HG02623 (cell line): Measurements from ENCODE around the gene RBM42.
"Not testable (repeated sequence)": the region's sequence is repeated elsewhere in the genome, so short reads cannot be mapped to it uniquely, and the experiment has no call there.

ENCODE experiments used
- ATAC-seq: cut with Tn5 transposase; IDR thresholded peaks from one replicate; pipeline ENCODE4 v1.9.1; 2021; ENCODE audit warnings: moderate library complexity; ENCODE audit not compliant: unreplicated experiment

Gene RBM42

GRCh38 chr19:35628565-35629331 lies at the start of gene RBM42:
RBM42 (plus strand) TSS chr19:35629036; CDS start chr19:35629154, 118 bp downstream.
- ATAC-seq, result peak; percentile 93

GRCh38 chr19:35582760-35583159 lies 46.1 kb upstream of the RBM42 start:
- ATAC-seq, result no peak

DNA sequence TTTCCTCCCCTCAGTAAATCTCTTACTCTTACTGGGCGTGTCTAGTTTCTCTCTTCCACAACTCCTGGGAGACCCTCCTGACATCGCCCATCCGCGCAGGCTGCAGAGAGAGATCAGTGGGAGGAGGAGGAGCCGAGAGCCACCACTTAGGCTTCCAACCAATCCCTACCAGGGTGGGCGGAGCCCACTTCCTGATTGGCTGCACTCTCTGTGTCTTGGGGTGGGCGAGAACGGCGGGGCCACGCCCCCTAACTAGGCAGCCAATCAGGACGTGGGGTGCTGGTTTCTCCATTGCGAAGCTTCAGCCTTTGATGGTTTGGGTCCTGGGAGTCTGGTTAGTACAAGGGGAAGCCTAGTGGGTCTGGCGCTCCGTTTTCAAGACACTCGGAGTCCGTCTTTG lies 43.0 kb upstream of the RBM42 start, which contains the start of gene PMIS2:
Gene PMIS2, plus strand, starts transcription at position 326 of the 400 bp plus-strand sequence. CDS start 87 bp downstream, outside the sequence.
- no peak for ATAC-seq

DNA sequence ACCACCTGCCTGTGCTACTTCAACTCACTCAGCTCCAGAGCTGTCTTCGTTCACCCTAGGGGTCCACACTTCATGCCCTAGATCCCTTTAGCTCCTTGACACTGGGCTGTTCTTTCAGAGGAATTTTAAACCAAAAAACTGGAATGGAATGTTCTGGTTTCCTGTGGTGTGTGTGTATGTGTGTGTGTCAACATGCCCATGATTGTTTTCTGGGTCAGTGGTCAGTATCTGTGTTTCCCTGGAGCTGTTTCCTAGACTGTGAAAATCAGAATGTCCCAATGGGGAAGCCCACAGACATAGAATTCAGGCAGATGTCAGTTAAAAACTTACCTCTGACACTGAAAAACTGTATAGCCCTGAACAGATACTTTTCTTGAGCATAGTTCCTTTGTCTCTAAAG lies 41.5 kb upstream of the RBM42 start:
- no peak for ATAC-seq

GRCh38 chr19:35590875-35591274 lies 38.0 kb upstream of the RBM42 start:
- no peak for ATAC-seq

DNA sequence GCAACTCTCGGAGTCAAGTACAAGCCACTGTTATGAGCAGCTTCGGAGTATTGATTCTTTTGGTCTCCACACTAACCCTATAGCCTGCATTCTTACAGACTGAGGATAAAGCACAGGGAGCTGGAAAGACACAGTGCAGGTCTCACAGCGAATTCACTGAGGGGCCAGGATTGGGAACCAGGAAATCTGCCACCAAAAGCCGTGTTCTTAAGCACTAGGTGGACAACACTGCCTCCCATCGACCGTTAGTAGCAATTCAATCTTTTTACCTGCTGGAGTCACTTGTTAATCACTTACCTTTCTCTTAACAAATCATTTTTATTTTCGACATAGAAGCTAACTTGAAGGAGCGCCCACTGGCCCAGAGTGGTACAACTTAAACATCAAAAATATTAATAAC lies 36.6 kb upstream of the RBM42 start:
- ATAC-seq, result no peak

DNA sequence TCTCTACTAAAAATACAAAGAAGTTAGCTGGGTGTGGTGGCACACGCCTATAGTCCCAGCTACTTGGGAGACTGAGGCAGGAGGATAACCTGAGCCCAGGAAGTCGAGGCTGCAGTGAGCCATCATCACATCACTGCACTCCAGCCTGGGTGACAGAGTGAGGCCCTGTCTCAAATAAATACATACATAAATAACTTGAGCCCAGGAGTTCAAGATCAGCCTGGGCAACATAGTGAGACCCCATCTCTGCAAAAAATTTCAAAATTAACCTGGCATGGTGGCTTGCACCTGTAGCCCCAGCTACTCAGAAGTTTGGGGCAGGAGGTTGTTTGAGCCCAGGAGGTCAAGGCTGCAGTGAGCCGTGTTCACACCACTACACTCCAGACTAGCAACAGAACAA lies 33.8 kb upstream of the RBM42 start:
- not testable (repeated sequence) for ATAC-seq

GRCh38 chr19:35595928-35596327 lies 32.9 kb upstream of the RBM42 start:
- ATAC-seq, result no peak

GRCh38 chr19:35596366-35596999 lies 32.4 kb upstream of the RBM42 start:
- no peak for ATAC-seq

DNA sequence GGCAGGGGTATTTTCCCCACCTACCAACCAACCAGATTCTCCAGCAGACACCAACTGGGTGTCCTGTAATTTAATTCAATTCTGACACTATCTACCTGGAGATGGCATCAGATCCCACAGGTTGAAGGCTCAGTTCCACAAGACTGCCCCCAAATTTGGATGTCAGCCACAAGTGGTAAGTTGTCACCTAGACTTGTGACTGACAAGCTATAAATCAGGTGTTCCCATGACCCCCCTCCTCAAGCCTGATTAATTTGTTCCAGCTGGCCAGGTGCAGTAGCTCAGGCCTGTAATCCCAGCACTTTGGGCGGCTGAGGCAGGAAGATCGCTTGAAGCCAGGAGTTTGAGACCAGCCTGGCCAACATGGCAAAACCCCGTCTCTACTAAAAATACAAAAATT lies 26.9 kb upstream of the RBM42 start:
- no peak for ATAC-seq

DNA sequence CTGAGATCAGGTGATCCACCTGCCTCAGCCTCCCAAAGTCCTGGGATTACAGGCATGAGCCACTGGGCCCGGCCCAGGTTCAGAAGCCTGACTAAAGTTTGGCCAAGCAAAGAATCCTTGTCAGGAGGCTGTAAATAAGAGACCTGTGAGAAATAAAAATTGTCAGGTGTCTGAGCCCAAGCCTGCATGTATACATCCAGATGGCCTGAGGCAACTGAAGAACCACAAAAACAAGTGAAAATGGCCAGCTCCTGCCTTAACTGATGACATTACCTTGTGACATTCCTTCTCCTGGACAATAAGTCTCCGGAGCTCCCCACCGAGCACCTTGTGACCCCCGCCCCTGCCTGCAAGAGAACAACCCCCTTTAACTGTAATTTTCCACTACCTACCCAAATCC lies 24.4 kb upstream of the RBM42 start:
- ATAC-seq, result not testable (repeated sequence)

GRCh38 chr19:35607170-35607569 lies 21.7 kb upstream of the RBM42 start:
- not testable (repeated sequence) for ATAC-seq

- ATAC-seq, result no peak
Observed at GRCh38 chr19:35607661-35608060, 21.2 kb upstream of the RBM42 start.

DNA sequence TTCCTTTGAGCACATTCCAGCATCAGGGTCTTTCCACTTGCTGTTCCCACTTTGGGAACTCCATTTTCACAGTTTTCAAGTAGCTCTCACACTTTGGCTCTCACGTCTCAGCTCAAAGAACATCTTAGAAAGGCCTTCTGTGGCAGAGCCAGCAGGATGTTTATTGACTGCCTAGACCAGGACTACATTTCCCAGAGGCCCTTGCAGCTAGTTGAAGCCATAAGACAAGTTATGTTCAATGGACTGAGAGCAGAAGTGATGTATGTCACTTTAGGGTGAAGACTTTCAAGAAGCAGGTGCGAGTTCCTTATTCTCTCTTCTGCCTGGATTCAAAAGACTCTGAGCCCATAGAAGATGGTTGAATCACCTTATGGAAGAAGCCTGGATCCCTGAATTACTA lies 20.6 kb upstream of the RBM42 start:
- no peak for ATAC-seq

DNA sequence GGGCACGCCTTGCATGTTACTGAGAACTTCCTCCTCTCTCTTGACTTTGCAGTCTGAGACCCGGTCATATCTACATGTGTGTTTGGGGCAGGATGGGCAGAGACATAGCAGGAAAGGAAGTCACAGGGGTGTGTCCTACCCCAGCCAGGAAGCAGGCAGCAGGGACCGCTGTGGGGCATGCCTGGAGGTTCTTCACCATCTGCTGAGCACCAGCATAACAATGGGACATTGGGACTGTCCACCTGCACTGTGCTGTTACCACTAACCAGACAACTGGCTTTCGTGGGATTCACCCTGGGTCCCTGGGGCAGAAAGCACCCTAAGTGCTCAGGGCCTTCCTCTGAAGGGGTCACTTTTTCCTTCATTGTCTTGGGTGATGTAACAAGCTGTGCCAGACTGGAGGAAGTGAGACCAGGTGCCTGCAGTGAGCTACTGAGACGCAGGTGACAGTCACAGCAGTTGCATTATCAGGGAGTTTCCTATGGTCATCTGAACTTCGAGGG lies 18.9 kb upstream of the RBM42 start:
- no peak for ATAC-seq

DNA sequence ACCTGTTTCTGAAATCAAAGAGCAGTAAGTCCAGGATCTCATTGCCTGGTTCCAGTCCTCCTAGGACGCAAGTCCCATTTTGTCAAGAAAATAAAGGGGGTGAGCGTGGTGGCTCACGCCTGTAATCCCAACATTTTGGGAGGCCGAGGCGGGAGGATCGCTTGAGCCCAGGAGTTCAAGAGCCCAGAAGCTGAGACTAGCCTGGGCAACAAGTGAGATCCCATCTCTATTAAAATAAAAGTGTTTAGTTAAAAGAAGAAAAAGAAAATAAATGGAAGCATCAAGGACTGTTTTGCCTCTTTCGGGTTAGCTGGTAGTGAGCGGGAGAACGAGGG lies 16.6 kb upstream of the RBM42 start:
- no peak for ATAC-seq

- peak; percentile 68 for ATAC-seq
Observed at GRCh38 chr19:35612559-35613321, 16.1 kb upstream of the RBM42 start, which contains the start of gene HAUS5. HAUS5 (plus strand) TSS chr19:35612735; CDS start chr19:35612795, 60 bp downstream.

DNA sequence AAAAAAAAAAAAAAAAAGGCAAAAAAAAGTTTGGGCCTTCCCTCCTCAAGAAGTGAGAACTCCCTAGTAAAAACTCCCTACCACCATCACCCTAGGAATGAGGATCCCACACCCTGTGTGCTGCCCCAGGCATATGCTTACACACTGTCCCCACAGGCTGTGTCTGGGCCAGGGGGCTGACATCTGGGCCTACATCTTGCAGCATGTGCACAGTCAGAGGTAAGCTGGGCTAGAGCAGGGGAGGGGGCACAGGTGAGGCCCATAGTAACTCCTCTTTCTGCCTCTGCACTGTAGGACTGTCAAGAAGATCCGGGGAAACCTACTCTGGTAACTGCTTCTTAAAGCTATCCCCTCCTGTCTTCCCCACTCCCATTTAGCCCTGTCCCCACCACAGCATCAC lies 15.3 kb upstream of the RBM42 start:
- ATAC-seq, result no peak

DNA sequence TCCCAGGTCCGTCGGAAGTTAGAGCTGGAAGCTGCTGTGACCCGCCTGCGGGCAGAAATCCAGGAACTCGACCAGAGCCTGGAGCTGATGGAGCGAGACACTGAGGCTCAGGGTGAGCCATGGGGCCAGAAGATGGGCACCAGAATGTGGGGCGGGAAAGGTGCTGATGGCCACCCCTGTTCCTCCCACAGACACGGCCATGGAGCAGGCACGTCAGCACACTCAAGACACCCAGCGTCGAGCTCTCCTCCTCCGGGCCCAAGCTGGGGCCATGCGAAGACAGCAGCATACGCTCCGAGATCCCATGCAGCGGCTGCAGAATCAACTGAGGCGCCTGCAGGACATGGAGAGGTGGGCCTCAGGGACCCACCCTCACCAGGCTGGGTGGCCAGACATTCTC lies 13.8 kb upstream of the RBM42 start:
- no peak for ATAC-seq

DNA sequence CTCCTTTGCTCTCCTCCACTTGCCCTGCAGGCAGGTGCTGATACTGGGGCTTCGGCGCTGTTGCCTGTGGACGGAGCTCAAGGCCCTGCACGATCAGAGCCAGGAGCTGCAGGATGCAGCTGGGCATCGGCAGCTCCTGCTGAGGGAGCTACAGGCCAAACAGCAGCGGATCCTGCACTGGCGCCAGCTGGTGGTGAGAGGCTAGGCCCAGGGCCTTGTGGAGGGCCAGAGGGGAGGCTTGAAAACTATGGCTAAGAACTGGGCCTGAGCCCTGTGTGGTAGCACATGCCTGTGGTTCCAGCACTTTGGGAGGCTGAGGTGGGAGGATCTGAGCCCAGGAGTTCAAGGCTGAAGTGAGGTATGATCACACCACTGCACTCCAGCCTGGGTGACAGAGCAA lies 10.0 kb upstream of the RBM42 start:
- no peak for ATAC-seq

- no peak for ATAC-seq
Observed at GRCh38 chr19:35619290-35619923, 9.4 kb upstream of the RBM42 start.
